Endodermal cell (in vitro differentiated cells): Measurements from ENCODE around the gene VPS54. TPM values are rescaled to one million over a fixed set of nuclear protein-coding genes. Genes with fewer than 3 reads are reported as not detected.
"Not testable (repeated sequence)": the region's sequence is repeated elsewhere in the genome, so short reads cannot be mapped to it uniquely, and the experiment has no call there.

Source experiments
- DNase-seq: peaks from one replicate; pipeline ENCODE4 v3.0.0-alpha.2; 2017
- H3K27ac ChIP-seq: 2 replicates; pipeline ENCODE4 v1.5.1; 2013; ENCODE audit warnings: mild to moderate bottlenecking, low read depth, low read length, moderate library complexity
- H3K27me3 ChIP-seq: 2 replicates; pipeline ENCODE4 v1.6.1; 2013; ENCODE audit warnings: mild to moderate bottlenecking, low read length, moderate library complexity; ENCODE audit not compliant: insufficient read depth, control insufficient read depth, poor library complexity, severe bottlenecking
- H3K36me3 ChIP-seq: 2 replicates; pipeline ENCODE4 v1.7.0; 2013; ENCODE audit warnings: mild to moderate bottlenecking, low read length, moderate library complexity; ENCODE audit not compliant: control insufficient read depth, insufficient read depth
- H3K4me1 ChIP-seq: one replicate; pipeline ENCODE4 v1.7.0; 2013; ENCODE audit warnings: low read length; ENCODE audit not compliant: control insufficient read depth, insufficient read depth
- H3K4me3 ChIP-seq: 2 replicates; pipeline ENCODE4 v1.5.1; 2013; ENCODE audit warnings: mild to moderate bottlenecking, low read length, moderate library complexity
- H3K9ac ChIP-seq: 2 replicates; pipeline ENCODE4 v1.6.1; 2013; ENCODE audit warnings: mild to moderate bottlenecking, low read length, moderate library complexity; ENCODE audit not compliant: poor library complexity, severe bottlenecking; ENCODE audit errors: extremely low read depth
- H3K9me3 ChIP-seq: 2 replicates; pipeline ENCODE4 v1.6.1; 2013; ENCODE audit warnings: mild to moderate bottlenecking, low read length, moderate library complexity; ENCODE audit not compliant: control insufficient read depth
- H3K27ac Mint-ChIP-seq: 2 replicates; pipeline ENCODE4 v1.8.0; 2020; ENCODE audit warnings: mixed read lengths
- H3K27me3 Mint-ChIP-seq: 2 replicates; pipeline ENCODE4 v1.8.0; 2021; ENCODE audit warnings: mild to moderate bottlenecking, mixed read lengths; ENCODE audit not compliant: insufficient read depth
- H3K36me3 Mint-ChIP-seq: 2 replicates; pipeline ENCODE4 v1.8.0; 2020; ENCODE audit warnings: low read depth, mixed read lengths
- H3K4me1 Mint-ChIP-seq: 2 replicates; pipeline ENCODE4 v1.8.0; 2020; ENCODE audit warnings: mixed read lengths
- H3K4me3 Mint-ChIP-seq: 2 replicates; pipeline ENCODE4 v1.8.0; 2020; ENCODE audit warnings: mild to moderate bottlenecking, moderate library complexity, mixed read lengths
- H3K9me3 Mint-ChIP-seq: 2 replicates; pipeline ENCODE4 v1.8.0; 2020; ENCODE audit warnings: mild to moderate bottlenecking, mixed read lengths
- WGBS, 2 experiments: methylation state at CpG; one replicate each; pipeline versions ENCODE4 v1.1.5 to v1.1.7; 2013; ENCODE audit warnings: missing lambda C conversion rate in 2 of 2, mixed read lengths in 1 of 2; ENCODE audit not compliant: insufficient coverage in 1 of 2, insufficient read length in 1 of 2; 5-methylcytosine and 5-hydroxymethylcytosine counted together
- total RNA-seq, 2 donors: library from RNA; stranded (reverse); fragmentation: NEBNext Ultra II Directional in 1 of 2; extraction: Animal tissue kit (Norgen Biotek cat#: 25700) in 1 of 2; gene quantifications; 2 replicates in 1 of 2; 3 replicates in 1 of 2; pipeline ENCODE4 v1.2.1, GENCODE V29; 2021
- TF ChIP-seq, protein P1 (sequence below): fragments of 200-600 bp; sonication (generic); conservative IDR thresholded peaks from 2 replicates; pipeline ENCODE4 v1.5.0; 2021; ENCODE audit warnings: antibody characterized with exemption, mild to moderate bottlenecking

Gene VPS54
- total RNA-seq, 2 donors from 2014 or later, result 18.4 to 25.7 TPM

DNA sequence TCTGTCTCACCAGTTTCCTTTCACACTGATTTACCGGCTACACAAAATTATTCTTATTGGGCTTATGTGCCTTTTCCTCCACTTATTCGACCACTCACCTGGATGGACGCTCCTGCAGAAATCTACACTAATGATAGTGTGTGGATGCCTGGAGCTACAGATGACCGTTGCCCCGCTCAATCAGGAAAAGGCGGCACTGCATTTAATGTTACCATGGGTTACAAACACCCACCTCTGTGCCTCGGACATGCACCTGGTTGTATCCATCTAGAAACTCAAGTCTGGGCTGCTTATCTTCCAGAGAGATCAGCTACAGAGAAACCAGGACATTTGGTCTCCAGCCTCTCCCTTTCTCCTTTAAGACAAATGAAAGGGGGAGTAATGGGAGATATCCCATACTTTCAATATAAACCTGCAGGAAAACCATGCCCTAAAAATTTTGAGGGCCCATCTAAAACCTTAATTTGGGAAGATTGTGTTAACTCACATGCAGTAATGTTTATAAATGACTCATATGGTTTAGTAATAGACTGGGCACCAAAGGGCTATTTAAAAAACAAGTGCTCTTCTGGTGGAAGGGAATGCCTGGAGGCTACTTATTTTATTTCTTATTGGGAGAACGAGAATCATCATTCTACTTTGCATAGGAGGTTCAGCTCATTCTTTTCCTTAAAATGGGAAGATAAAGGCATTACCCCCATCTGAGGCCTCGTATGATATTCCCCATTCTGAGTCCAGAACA is 24.7 kb downstream of the VPS54 start:
- not testable (repeated sequence) for H3K9ac ChIP-seq, H3K4me1 Mint-ChIP-seq, H3K4me3 ChIP-seq, H3K27me3 ChIP-seq, H3K4me1 ChIP-seq, H3K4me3 Mint-ChIP-seq, H3K27ac ChIP-seq, H3K27me3 Mint-ChIP-seq, DNase-seq, H3K27ac Mint-ChIP-seq
- peaks cover 11% of the 10 kb centered on the region for H3K36me3 ChIP-seq
- Mint-ChIP-seq H3K9me3 (peaks cover 69% of the 10 kb centered on the region), H3K36me3 (peaks cover 82% of the 10 kb centered on the region)
- 93 to 97% methylated on average over 6 to 9 of the region's 9 CpGs for WGBS, 2 experiments
- peaks cover 70% of the 10 kb centered on the region for H3K9me3 ChIP-seq

DNA sequence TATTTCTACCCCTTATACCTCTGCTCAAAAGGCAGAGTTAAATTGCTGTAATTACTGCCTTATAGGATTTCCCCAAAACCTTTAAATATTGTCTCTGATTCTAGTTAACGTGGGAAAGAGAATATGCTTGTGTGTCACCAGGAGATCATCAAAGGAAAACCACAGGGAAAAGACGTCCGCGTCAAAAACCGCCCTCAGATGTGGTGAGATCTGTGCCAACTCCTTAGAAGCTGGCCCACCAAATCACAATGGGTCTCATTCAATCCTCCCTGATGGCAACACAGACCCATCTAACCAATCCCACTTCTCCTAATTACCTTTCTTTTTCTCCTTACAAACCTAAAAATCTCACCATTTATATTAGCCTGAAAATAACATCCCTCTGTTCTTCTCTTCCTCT is 25.4 kb downstream of the VPS54 start:
- H3K27ac Mint-ChIP-seq, result no peak overlapping the region
- no peaks in the 10 kb centered on the region for H3K27me3 ChIP-seq
- DNase-seq, result no peak
- TF ChIP-seq, protein P1, sequence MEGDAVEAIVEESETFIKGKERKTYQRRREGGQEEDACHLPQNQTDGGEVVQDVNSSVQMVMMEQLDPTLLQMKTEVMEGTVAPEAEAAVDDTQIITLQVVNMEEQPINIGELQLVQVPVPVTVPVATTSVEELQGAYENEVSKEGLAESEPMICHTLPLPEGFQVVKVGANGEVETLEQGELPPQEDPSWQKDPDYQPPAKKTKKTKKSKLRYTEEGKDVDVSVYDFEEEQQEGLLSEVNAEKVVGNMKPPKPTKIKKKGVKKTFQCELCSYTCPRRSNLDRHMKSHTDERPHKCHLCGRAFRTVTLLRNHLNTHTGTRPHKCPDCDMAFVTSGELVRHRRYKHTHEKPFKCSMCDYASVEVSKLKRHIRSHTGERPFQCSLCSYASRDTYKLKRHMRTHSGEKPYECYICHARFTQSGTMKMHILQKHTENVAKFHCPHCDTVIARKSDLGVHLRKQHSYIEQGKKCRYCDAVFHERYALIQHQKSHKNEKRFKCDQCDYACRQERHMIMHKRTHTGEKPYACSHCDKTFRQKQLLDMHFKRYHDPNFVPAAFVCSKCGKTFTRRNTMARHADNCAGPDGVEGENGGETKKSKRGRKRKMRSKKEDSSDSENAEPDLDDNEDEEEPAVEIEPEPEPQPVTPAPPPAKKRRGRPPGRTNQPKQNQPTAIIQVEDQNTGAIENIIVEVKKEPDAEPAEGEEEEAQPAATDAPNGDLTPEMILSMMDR, result no peak
- no peaks in the 10 kb centered on the region for H3K27me3 Mint-ChIP-seq
- no peak overlapping the region for H3K4me3 Mint-ChIP-seq
- H3K4me1 ChIP-seq, result no peaks in the 10 kb centered on the region
- peaks cover 14% of the 10 kb centered on the region for H3K36me3 ChIP-seq
- H3K9ac ChIP-seq, result no peak overlapping the region
- peaks cover 82% of the 10 kb centered on the region for H3K36me3 Mint-ChIP-seq
- peaks cover 70% of the 10 kb centered on the region for H3K9me3 Mint-ChIP-seq
- H3K4me3 ChIP-seq, result no peak overlapping the region
- peaks cover 70% of the 10 kb centered on the region for H3K9me3 ChIP-seq
- WGBS, 2 experiments, result 84% methylated on average over 5 of the region's 5 CpGs
- no peak overlapping the region for H3K27ac ChIP-seq
- H3K4me1 Mint-ChIP-seq, result peaks cover 3% of the 10 kb centered on the region

DNA sequence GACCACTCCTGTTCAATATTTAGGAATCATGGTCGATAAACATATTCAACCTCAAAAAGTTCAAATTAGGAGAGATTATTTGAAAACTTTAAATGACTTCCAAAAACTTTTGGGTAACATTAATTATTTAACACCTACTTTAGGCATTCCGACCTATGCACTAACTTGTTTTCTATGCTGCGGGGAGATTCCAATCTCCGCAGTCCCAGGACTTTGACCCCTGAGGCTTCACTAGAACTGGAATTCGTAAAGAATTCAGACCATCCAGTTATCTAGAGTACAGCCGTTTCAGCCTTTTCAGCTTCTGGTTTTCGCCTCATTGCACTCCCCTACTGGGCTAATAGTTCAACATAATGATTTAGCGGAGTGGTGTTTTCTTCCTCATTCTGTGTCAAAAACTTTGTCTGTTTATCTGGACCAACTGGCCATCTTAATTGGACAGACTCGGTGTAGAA is 26.1 kb downstream of the VPS54 start:
- Histone ChIP-seq H3K9me3 (peaks cover 70% of the 10 kb centered on the region), H3K4me3 (peak overlapping the region; percentile 33), H3K36me3 (peaks cover 12% of the 10 kb centered on the region)
- H3K27me3 Mint-ChIP-seq, H3K9ac ChIP-seq, H3K4me1 Mint-ChIP-seq, H3K4me3 Mint-ChIP-seq, H3K27me3 ChIP-seq, H3K27ac ChIP-seq, DNase-seq, H3K4me1 ChIP-seq: not testable (repeated sequence)
- Mint-ChIP-seq H3K9me3 (peaks cover 70% of the 10 kb centered on the region), H3K36me3 (peaks cover 79% of the 10 kb centered on the region), H3K27ac (peak overlapping the region; percentile 14)
- WGBS, 2 experiments, result 75 to 93% methylated on average over 8 to 9 of the region's 9 CpGs

DNA sequence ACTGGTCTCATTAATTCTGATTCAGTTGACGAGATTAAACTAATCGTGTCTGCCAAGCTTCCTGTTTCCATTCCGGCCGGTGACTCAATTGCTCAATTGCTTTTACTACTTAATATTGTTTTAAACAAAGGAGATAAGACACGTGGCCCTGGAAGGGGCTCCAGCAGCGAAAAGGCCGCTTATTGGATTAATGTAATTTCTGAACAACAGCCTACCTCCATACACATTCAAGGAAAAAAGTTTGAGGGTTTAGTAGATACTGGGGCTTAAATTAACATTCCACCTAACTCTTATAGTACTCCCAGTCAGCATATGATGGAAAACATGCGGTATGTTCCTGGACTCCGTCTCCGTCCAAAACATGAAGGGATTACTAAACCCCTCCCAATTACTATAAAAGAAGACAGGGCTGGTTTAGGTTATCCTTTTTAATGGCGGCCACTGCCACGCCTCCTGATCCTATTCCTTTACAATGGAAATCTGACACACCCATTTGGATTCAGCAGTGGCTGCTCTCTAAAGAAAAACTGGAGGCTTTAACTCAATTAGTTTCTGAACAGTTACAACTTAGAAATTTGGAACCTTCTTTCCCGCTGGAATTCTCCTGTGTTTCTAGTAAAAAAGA is 27.1 kb downstream of the VPS54 start:
- no peak overlapping the region for H3K9ac ChIP-seq
- WGBS, 2 experiments, result 92 to 94% methylated on average over 7 to 13 of the region's 13 CpGs
- H3K27ac ChIP-seq, result no peak overlapping the region
- H3K27me3 Mint-ChIP-seq, result no peaks in the 10 kb centered on the region
- no peaks in the 10 kb centered on the region for H3K4me1 ChIP-seq
- peak overlapping the region; percentile 33 for H3K4me3 ChIP-seq
- peaks cover 61% of the 10 kb centered on the region for H3K9me3 Mint-ChIP-seq
- H3K36me3 Mint-ChIP-seq, result peaks cover 71% of the 10 kb centered on the region
- H3K27me3 ChIP-seq, result no peaks in the 10 kb centered on the region
- DNase-seq, result no peak
- H3K36me3 ChIP-seq, result peaks cover 10% of the 10 kb centered on the region
- TF ChIP-seq, protein P1, result no peak
- peaks cover 60% of the 10 kb centered on the region for H3K9me3 ChIP-seq
- peaks cover 3% of the 10 kb centered on the region for H3K4me1 Mint-ChIP-seq
- H3K27ac Mint-ChIP-seq, result no peak overlapping the region
- H3K4me3 Mint-ChIP-seq, result no peak overlapping the region

DNA sequence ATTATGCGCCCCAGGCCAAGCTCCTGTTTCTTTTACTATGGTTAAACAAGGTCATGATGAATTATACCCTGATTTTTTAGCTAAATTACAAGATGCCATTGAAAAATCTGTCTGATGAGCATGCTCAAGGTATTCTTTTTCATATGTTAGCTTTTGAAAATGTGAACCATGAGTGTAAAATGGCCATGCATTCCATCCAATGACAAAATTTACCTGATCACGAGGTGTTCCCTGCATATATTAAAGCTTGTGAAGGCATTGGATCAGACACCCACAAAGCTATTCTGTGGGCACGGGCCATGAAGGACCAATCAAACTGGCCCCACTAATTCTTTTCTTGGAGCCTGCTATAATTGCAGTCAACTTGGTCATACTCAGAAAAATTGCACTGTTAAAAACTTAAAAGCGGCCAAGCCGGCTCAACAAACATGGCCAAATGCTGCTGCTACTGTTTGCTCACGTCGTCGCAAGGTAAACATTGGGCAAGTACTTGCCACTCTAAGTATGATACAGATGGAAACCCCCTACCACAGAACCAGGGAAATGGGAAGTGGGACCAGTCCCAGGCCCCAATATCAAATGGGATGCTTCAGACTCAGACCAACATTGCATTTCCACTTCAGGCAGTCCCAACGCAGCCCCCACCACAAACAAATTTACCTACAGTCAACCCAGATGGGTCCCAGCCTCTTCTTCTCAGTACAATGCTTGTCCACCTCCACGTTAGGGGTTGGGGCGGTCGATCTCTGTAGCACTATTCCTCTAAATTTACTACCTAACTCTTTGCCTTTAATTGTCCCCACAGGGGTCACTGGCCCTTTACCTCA is 27.8 kb downstream of the VPS54 start:
- H3K27ac ChIP-seq, H3K27me3 Mint-ChIP-seq, H3K27ac Mint-ChIP-seq, H3K4me3 Mint-ChIP-seq, H3K36me3 ChIP-seq, H3K4me1 ChIP-seq, H3K9ac ChIP-seq, DNase-seq, H3K4me1 Mint-ChIP-seq, H3K4me3 ChIP-seq, H3K27me3 ChIP-seq: not testable (repeated sequence)
- WGBS, 2 experiments, result 96 to 97% methylated on average over 9 to 12 of the region's 12 CpGs
- H3K9me3 ChIP-seq, result peaks cover 54% of the 10 kb centered on the region
- Mint-ChIP-seq H3K9me3 (peaks cover 53% of the 10 kb centered on the region), H3K36me3 (peaks cover 65% of the 10 kb centered on the region)
